GM21786 (cell line): ENCODE results near the gene LIMCH1.
"Not testable (repeated sequence)": the region's sequence is repeated elsewhere in the genome, so short reads cannot be mapped to it uniquely, and the experiment has no call there.

Experiments used
- ATAC-seq: cut with Tn5 transposase; IDR thresholded peaks from one replicate; pipeline ENCODE4 v1.9.1; 2021; ENCODE audit not compliant: unreplicated experiment

Gene LIMCH1

GRCh38 chr4:41638866-41639265 is 100.9 kb downstream of the LIMCH1 start:
- ATAC-seq: no peak

GRCh38 chr4:41639291-41639690 is 101.3 kb downstream of the LIMCH1 start:
- no peak for ATAC-seq

DNA sequence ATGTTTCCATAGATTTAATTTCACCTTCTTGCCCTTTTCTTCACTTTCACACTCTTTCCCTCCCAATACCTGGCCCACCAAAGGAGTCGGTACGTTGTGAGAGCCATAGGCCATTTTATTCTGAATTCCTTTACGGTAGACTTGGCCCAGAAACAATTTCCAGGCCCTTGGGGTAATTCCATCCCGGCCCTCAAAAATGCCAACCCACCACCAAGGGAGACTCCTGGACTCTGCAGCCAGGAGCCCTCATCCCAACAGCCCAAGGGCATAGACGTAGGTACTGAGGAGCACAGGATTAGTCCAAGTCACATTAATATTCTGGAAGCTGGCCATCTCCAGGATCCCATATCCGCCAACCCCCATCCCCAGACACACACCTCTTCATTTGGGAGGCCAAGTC is 102.9 kb downstream of the LIMCH1 start:
- no peak for ATAC-seq

GRCh38 chr4:41642746-41643145 is 104.8 kb downstream of the LIMCH1 start:
- ATAC-seq: not testable (repeated sequence)

DNA sequence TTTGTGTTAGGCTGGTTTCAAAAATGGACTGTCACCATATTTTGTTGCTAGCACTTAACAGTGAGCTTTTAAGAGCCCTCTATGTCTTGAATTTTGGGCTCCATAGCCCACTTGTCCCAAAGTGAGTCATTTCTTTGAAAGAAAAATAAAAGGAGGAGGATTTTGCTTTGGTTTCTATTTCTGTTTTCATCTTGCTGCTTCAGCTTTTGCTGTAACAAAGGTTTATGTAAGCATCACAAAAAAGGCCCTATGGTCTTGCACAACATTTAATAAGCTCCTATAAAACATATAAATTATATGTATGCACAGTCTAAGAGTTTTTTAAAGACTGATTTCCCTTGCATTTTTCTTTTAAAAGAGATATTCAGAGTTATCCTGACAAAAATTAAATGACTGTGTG is 105.4 kb downstream of the LIMCH1 start:
- no peak for ATAC-seq

DNA sequence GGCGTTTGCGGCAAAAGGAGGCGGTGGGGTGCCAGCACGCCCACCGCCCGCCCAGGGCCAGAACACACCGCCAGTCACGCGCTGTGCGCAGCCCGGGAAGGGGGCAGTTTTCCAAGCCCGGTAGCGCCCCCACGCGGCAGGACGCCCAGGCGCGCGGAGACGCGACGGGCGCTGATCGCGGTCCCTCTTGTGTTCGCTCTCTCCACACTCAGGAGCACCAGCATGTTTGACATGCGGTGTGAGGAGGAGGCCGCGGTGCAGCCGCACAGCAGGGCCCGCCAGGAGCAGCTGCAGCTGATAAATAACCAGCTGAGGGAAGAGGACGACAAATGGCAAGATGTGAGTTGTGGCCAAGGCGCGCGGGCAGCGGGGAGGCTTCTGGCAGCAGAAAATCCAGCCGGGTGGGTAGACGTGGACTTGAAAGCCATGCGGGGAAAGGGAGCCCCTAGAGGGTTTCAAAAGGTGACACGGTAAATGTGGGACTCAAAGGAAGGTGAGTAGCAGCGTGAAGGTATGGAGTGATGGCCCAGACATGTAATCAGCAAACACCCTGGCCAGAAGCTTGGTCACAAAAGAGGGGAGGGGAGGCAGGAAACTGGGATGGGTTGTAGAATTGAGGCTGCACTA is 106.4 kb downstream of the LIMCH1 start:
- ATAC-seq: no peak

DNA sequence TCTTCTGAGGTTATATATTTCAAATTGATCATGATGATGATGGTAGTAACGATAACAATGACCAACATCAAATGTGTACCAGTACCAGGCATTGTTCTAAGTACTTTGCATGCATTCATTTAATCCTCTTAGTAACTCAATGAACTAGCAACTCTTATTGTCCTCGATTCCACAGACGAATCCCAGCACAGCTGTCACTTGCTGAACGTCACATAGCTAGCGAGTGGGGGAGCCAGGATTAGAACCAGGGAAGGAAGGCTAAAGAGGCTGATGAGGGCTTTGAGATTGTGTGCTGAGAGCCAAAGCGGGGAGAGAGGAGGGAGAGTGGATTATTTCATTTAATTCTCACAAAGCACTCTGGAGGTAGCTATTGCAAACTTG is 106.9 kb downstream of the LIMCH1 start:
- ATAC-seq: no peak

- no peak for ATAC-seq
Measured at GRCh38 chr4:41645728-41646390, 107.9 kb downstream of the LIMCH1 start.

DNA sequence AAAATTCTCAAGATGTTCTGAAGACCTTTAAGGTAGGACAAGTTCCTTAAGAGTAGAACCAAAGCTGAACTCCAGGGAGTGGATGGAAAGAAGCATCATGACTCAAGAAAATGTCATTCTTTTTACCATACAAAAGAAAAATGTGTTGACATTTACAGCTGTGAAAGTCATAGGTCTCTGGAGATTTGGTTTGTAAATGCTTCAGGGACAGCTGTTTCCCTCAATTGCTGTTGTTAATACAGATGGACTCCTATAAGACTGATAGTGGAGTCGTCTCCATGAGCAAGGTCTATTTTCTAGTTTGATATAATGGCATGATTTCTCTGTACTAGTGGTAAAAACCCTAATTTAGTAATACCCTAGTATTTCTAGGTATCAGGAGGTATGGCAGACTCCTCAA is 108.9 kb downstream of the LIMCH1 start:
- no peak for ATAC-seq

DNA sequence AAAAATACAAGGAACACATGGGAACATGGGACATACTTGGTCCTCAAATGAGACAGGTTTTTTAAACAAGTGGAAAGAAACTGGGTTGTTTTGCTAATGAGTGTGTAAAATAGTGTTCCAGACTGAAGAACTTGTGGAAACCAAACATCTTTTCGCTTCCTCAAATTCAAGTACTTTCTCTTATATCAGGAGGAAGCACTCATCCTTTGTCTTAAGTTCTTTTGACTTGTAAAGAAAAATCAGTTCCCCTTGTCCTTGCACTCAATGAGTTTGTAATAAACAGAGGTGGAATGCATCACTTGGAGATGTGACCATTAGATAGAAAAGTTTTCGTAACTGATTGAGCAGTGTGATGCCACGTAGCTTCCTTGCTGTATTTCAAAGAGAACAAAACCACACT is 109.4 kb downstream of the LIMCH1 start:
- peak; percentile 67 for ATAC-seq

DNA sequence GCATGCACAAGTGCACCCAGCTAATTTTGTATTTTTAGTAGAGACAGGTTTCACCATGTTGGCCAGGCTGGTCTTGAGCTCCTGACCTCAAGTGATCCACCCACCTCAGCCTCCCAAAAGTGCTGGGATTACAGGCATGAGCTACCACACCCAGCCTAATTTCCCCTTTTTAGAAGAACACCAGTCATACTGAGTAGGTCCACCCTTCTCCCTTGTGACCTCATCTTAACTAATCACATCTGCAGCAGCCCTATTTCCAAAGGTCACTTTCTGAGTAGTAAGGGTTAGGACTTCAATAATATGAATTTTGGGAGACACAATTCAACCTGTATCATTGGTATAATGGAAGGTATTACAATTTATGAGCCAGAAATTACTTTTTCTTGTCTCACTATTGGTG is 113.2 kb downstream of the LIMCH1 start:
- ATAC-seq: not testable (repeated sequence)

- ATAC-seq: no peak
Measured at GRCh38 chr4:41652971-41653370, 115.0 kb downstream of the LIMCH1 start.

DNA sequence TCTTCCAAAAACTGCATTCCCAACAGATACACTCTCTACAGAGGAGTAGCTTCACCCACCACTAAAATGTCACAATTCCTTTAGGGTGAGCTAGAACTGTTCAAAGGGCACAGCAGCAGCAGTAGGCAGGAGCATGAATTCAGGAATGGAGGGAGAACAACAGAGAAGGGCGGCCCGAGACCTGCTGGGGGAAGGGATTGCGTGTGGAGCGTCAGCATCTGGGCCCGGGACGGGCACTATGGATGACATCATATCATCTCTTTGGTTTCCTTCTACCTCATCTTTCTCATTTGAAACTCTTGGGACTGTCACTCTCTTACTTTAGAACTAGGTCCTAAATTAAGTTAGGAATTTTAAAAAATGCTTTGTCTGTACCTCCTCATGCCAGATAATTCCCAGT is 115.6 kb downstream of the LIMCH1 start:
- ATAC-seq: no peak

DNA sequence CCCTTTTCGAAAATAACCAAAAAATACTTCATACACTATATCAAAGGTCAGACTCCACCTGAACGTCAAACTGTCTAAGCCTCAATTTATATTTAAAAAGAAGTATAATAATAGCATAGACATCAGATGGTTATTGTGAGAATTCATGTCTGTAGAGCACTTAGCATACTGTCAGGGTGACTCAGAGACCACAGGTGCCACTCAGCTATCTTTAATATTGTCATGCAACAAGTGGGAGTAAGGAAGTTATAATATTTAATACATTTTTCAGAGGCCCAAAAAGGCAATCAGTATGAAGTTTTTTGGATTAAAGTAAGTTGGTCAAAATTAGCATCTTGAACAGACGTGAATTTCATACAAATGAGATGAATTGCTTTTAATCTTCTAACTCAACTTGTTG is 117.2 kb downstream of the LIMCH1 start:
- ATAC-seq: no peak

- no peak for ATAC-seq
Measured at GRCh38 chr4:41656106-41656505, 118.1 kb downstream of the LIMCH1 start.

GRCh38 chr4:41656572-41657520 is 118.9 kb downstream of the LIMCH1 start:
- no peak for ATAC-seq

DNA sequence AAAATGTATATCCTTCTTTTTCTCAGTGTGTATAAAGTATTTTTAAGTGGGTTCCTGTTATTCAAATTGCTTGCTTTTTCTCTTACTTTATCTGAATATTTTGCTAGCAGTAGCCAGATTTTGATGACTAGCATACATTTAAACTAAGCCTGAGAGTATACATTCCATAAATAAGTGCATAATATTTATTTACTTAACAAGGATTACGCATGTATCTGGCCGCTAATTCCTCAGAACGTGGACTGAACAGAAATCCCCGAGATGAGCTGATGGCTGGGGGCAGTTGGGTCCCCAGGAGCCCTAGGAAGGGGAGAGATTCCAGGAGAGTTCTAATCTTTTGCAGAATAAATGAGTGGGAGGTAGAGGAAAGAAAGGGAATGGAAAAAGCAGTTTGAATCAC is 119.6 kb downstream of the LIMCH1 start:
- ATAC-seq: no peak

GRCh38 chr4:41658163-41658562 is 120.2 kb downstream of the LIMCH1 start:
- ATAC-seq: no peak

- ATAC-seq: no peak
Measured at GRCh38 chr4:41660352-41660751, 122.4 kb downstream of the LIMCH1 start.

DNA sequence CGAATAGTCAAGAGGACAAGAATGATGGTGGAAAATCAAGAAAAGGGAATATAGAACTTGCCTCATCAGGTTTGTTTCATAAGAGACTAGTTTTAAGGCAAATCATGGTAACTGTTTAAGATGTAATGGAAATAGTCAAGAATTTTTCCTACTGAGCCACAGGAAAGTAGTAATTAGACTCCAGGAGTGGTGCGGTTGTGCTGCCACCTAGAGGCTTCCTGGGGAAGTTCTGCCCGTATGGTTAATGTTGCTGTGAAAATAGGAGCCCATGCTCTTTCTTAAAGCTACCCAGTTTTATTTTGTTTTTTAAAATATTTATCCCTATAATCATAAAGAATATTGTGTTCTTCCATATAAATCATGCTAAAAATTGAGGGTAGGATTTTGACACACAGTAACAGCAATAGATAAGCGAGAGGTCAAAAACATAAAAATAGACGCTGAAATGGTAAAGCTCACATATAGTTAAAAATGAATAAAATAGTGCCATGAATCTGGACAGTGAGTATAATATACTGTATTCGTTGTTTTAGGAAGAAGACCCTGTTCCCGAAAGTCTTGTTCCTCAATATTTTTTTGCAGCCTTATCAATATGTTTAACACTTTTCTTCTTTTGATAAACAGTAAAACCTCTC is 123.6 kb downstream of the LIMCH1 start:
- ATAC-seq: peak; percentile 64

DNA sequence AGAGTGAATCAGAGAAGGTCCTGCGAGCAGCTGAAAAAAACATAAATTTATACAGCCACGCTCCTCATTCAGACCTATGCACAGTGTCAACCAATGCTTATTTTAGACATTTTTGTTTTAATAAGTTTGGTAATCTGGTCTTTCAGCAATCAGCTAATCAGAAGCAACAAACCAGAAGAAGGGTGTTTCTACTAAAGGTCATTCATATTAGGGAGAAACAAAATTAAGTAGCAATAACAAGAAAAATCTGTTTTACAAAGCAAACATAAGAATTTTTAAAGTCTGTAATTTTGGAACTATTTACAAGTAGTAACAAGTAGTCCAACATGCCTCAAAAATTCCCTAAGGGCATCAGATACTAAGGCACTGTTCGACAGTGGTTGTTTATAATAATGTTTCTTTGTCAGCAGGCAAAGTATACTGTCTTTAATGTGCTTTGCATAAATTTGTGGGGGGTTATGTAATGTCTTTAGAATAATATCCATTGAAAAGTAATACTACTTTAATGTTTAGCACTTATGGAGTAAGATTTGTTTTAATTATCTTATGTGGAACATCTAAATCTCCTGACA is 127.8 kb downstream of the LIMCH1 start:
- no peak for ATAC-seq
